ENCODE measurements around the gene TMX2. TPM values are rescaled to one million over a fixed set of nuclear protein-coding genes. Genes with fewer than 3 reads are reported as not detected.

The TMX2 gene
- polyA plus RNA-seq, 3 donors, result 28.9 to 71.6 (median 52.9) TPM

DNA sequence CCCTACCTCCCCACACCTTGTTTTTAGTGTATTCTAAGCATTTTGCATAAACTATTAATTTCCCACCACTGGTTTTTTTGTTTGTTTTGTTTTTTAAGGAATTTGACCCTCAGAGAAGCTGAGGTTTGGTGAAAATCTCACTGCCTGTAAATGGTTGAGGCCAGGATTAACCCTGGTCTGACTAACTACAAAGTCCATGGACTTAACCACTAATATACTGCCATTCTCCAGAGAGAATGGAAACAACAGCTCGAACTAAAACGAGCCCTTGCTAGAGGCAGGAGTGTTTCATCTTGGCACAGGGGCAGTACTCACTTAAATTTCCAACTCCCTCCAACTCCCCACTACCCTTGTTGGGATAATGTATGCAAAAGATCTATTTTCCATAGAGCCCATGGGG lies 52.2 kb downstream of the TMX2 start:
- H3K9me3 Mint-ChIP-seq, result peaks cover 0 to 2% (median 0%) of the 10 kb centered on the region in 7 donors
- no peaks in the 10 kb centered on the region for H3K9me3 ChIP-seq (replicated peaks in 1 of 2; ENCODE audit: control insufficient read depth in 1 of 2, insufficient read depth in 1 of 2, low read length in 2 of 2)
- no peak for DNase-seq
- TF ChIP-seq, protein P1, sequence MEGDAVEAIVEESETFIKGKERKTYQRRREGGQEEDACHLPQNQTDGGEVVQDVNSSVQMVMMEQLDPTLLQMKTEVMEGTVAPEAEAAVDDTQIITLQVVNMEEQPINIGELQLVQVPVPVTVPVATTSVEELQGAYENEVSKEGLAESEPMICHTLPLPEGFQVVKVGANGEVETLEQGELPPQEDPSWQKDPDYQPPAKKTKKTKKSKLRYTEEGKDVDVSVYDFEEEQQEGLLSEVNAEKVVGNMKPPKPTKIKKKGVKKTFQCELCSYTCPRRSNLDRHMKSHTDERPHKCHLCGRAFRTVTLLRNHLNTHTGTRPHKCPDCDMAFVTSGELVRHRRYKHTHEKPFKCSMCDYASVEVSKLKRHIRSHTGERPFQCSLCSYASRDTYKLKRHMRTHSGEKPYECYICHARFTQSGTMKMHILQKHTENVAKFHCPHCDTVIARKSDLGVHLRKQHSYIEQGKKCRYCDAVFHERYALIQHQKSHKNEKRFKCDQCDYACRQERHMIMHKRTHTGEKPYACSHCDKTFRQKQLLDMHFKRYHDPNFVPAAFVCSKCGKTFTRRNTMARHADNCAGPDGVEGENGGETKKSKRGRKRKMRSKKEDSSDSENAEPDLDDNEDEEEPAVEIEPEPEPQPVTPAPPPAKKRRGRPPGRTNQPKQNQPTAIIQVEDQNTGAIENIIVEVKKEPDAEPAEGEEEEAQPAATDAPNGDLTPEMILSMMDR (IDR thresholded peaks at IDR 0.05), result no peak
- H3K27me3 Mint-ChIP-seq (ENCODE audit: low read depth in 3 of 3), result peaks cover 0 to 3% (median 0%) of the 10 kb centered on the region in 3 donors
- peak overlapping the region; percentile 86 for H3K4me2 ChIP-seq (replicated peaks; ENCODE audit: extremely low read depth, low read length, poor library complexity, severe bottlenecking)
- H3K4me3 ChIP-seq (replicated peaks in 1 of 3; ENCODE audit: low read depth in 2 of 3, low read length in 3 of 3), result peak overlapping the region in 1 of 3 experiments; percentile 93
- H2AFZ ChIP-seq (ENCODE audit: insufficient read depth, low read depth, low read length, poor library complexity, severe bottlenecking), result no peak overlapping the region
- WGBS (ENCODE audit: insufficient coverage), result no CpG with 5 or more reads among the region's 2 CpGs
- H3K79me2 ChIP-seq (ENCODE audit: insufficient read depth, low read length), result peaks cover 72% of the 10 kb centered on the region
- intact Hi-C loops (cut with micrococcal nuclease), result loop anchor here in 1 of 2 donors (5.0 kb wide), 1 partner anchor 33 kb away; no protein-coding TSS in a partner anchor
- H3K27me3 ChIP-seq (ENCODE audit: control insufficient read depth in 2 of 2, insufficient read depth in 2 of 2, low read length in 2 of 2), result no peaks in the 10 kb centered on the region
- peaks cover 23 to 27% of the 10 kb centered on the region in 2 donors for H3K4me1 ChIP-seq (ENCODE audit: control insufficient read depth in 1 of 2, insufficient read depth in 2 of 2, low read length in 2 of 2)
- no peak overlapping the region for H3K9ac ChIP-seq (ENCODE audit: insufficient read depth, low read length, poor library complexity, severe bottlenecking)
- peak overlapping the region in 2 of 7 donors; percentile 46 to 58 for H3K27ac Mint-ChIP-seq
- H3K4me3 Mint-ChIP-seq, result peak overlapping the region; percentile 25 to 88
- H3K36me3 ChIP-seq (replicated peaks in 1 of 2; ENCODE audit: control insufficient read depth in 1 of 2, insufficient read depth in 2 of 2, low read length in 2 of 2), result no peaks in the 10 kb centered on the region
- H4K20me1 ChIP-seq (ENCODE audit: insufficient read depth, low read length), result peaks cover 52% of the 10 kb centered on the region
- H3K36me3 Mint-ChIP-seq, result peaks cover 9 to 18% of the 10 kb centered on the region in 2 donors
- no peak overlapping the region for H3K27ac ChIP-seq (ENCODE audit: low read depth in 1 of 2, low read length in 2 of 2)
- peaks cover 39% of the 10 kb centered on the region for H3K4me1 Mint-ChIP-seq

DNA sequence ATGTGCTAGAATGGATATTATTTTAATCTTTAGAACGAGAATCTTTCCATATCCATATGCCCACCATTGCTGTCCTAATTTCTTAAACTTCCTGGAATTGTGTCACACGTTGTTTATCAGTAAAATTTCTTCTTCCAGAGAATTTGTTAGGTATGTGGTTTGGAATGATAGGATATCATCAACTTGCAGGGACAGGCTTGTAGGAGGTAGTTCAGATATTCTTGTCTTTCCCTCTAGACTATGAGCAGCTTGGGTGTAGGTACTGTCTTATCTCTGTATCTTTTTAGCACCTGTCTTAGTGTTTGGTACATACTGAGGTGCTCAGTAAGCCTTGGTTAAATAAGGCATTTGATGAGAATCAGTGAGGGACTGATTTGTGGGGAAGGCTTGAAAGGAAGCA lies 52.6 kb downstream of the TMX2 start:
- peak overlapping the region; percentile 86 for H3K4me2 ChIP-seq (replicated peaks; ENCODE audit: extremely low read depth, low read length, poor library complexity, severe bottlenecking)

More for the DNA sequence above, 52.6 kb downstream of the TMX2 start:
- Mint-ChIP-seq H3K9me3 (peaks cover 0 to 2% (median 0%) of the 10 kb centered on the region in 7 donors), H3K27me3 (ENCODE audit: low read depth in 3 of 3) (peaks cover 0 to 3% (median 0%) of the 10 kb centered on the region in 3 donors), H3K4me1 (peaks cover 42% of the 10 kb centered on the region), H3K36me3 (peaks cover 9 to 21% of the 10 kb centered on the region in 2 donors), H3K4me3 (no peak overlapping the region), H3K27ac (no peak overlapping the region)
- no peak overlapping the region for H3K4me3 ChIP-seq (replicated peaks in 1 of 3; ENCODE audit: low read depth in 2 of 3, low read length in 3 of 3)
- DNase-seq, result no peak
- peaks cover 52% of the 10 kb centered on the region for H4K20me1 ChIP-seq (ENCODE audit: insufficient read depth, low read length)
- H3K9ac ChIP-seq (ENCODE audit: insufficient read depth, low read length, poor library complexity, severe bottlenecking), result no peak overlapping the region
- WGBS (ENCODE audit: insufficient coverage), result no CpG with 5 or more reads among the region's 2 CpGs
- peaks cover 76% of the 10 kb centered on the region for H3K79me2 ChIP-seq (ENCODE audit: insufficient read depth, low read length)
- no peak overlapping the region for H3K27ac ChIP-seq (ENCODE audit: low read depth in 1 of 2, low read length in 2 of 2)
- no peaks in the 10 kb centered on the region for H3K9me3 ChIP-seq (replicated peaks in 1 of 2; ENCODE audit: control insufficient read depth in 1 of 2, insufficient read depth in 1 of 2, low read length in 2 of 2)
- intact Hi-C loops (cut with micrococcal nuclease), result loop anchor here in 1 of 2 donors (5.0 kb wide), 1 partner anchor 32 kb away; no protein-coding TSS in a partner anchor
- peaks cover 23 to 27% of the 10 kb centered on the region in 2 donors for H3K4me1 ChIP-seq (ENCODE audit: control insufficient read depth in 1 of 2, insufficient read depth in 2 of 2, low read length in 2 of 2)
- TF ChIP-seq, protein P1 (IDR thresholded peaks at IDR 0.05), result no peak
- no peaks in the 10 kb centered on the region for H3K36me3 ChIP-seq (replicated peaks in 1 of 2; ENCODE audit: control insufficient read depth in 1 of 2, insufficient read depth in 2 of 2, low read length in 2 of 2)
- no peaks in the 10 kb centered on the region for H3K27me3 ChIP-seq (ENCODE audit: control insufficient read depth in 2 of 2, insufficient read depth in 2 of 2, low read length in 2 of 2)
- no peak overlapping the region for H2AFZ ChIP-seq (ENCODE audit: insufficient read depth, low read depth, low read length, poor library complexity, severe bottlenecking)
